Neuronal stem cell (in vitro differentiated cells): ENCODE results near the gene BMP2K.

Experiments
- DNase-seq: peaks from one replicate; pipeline ENCODE4 v3.0.0-alpha.2; 2013; ENCODE audit warnings: low spot score
- H2AFZ ChIP-seq: one replicate; pipeline ENCODE4 v1.6.1; 2013; ENCODE audit warnings: mild to moderate bottlenecking, low read length, inconsistent platforms
- H2AK5ac ChIP-seq: 2 replicates; pipeline ENCODE4 v1.6.1; 2013; ENCODE audit warnings: low read depth, mild to moderate bottlenecking, inconsistent platforms, low read length, moderate library complexity, mixed read lengths
- H2BK120ac ChIP-seq: 2 replicates; pipeline ENCODE4 v1.6.1; 2013; ENCODE audit warnings: low read depth, mild to moderate bottlenecking, inconsistent platforms, low read length, moderate library complexity, mixed read lengths
- H2BK12ac ChIP-seq: one replicate; pipeline ENCODE4 v1.6.1; 2013; ENCODE audit warnings: low read length, inconsistent platforms
- H2BK15ac ChIP-seq: 2 replicates; pipeline ENCODE4 v1.6.1; 2013; ENCODE audit warnings: mild to moderate bottlenecking, low read length, inconsistent platforms, mixed read lengths
- H2BK5ac ChIP-seq: one replicate; pipeline ENCODE4 v1.6.1; 2013; ENCODE audit warnings: inconsistent platforms, mild to moderate bottlenecking, low read length, moderate library complexity
- H3K14ac ChIP-seq: one replicate; pipeline ENCODE4 v1.6.1; 2013; ENCODE audit warnings: low read length, inconsistent platforms
- H3K18ac ChIP-seq: 2 replicates; pipeline ENCODE4 v1.6.1; 2013; ENCODE audit warnings: low read length, inconsistent platforms
- H3K23ac ChIP-seq: 2 replicates; pipeline ENCODE4 v1.6.1; 2013; ENCODE audit warnings: low read depth, mild to moderate bottlenecking, mixed read lengths, low read length, inconsistent platforms; ENCODE audit not compliant: poor library complexity
- H3K27ac ChIP-seq: replicated peaks from 3 replicates; pipeline ENCODE4 v1.5.1; 2013; ENCODE audit warnings: low read length, inconsistent platforms
- H3K27me3 ChIP-seq, 3 experiments: 2 replicates each; pipeline ENCODE4 v1.6.1; 2013; ENCODE audit warnings: low read length in 3 of 3, mild to moderate bottlenecking in 2 of 3, inconsistent platforms in 1 of 3, low read depth in 1 of 3, mixed read lengths in 1 of 3, moderate library complexity in 1 of 3; ENCODE audit not compliant: control insufficient read depth in 3 of 3, insufficient read depth in 3 of 3
- H3K36me3 ChIP-seq, 2 donors: replicated peaks in 1 of 2; 2 replicates each; pipeline ENCODE4 v1.6.1; 2013; ENCODE audit warnings: low read length in 2 of 2; ENCODE audit not compliant: control insufficient read depth in 2 of 2, insufficient read depth in 2 of 2
- H3K4ac ChIP-seq: 2 replicates; pipeline ENCODE4 v1.6.1; 2013; ENCODE audit warnings: inconsistent platforms, mild to moderate bottlenecking, low read length, moderate library complexity
- H3K4me1 ChIP-seq, 2 donors: 1 replicate in 1 of 2; 2 replicates in 1 of 2; pipeline ENCODE4 v1.6.1; 2013; ENCODE audit warnings: low read length in 2 of 2, low read depth in 1 of 2; ENCODE audit not compliant: control insufficient read depth in 2 of 2, insufficient read depth in 1 of 2
- H3K4me2 ChIP-seq: one replicate; pipeline ENCODE4 v1.6.1; 2013; ENCODE audit warnings: mild to moderate bottlenecking, low read length, inconsistent platforms; ENCODE audit not compliant: insufficient read depth, poor library complexity, severe bottlenecking
- H3K4me3 ChIP-seq, 2 donors: 2 replicates each; pipeline ENCODE4 v1.5.1; 2013; ENCODE audit warnings: low read length in 2 of 2, mild to moderate bottlenecking in 2 of 2, inconsistent platforms in 1 of 2, moderate library complexity in 1 of 2
- H3K79me1 ChIP-seq: one replicate; pipeline ENCODE4 v1.6.1; 2013; ENCODE audit warnings: low read depth, mild to moderate bottlenecking, inconsistent platforms, low read length, moderate library complexity
- H3K9ac ChIP-seq: one replicate; pipeline ENCODE4 v1.6.1; 2013; ENCODE audit warnings: mild to moderate bottlenecking, low read depth, low read length, inconsistent platforms; ENCODE audit not compliant: poor library complexity
- H3K9me3 ChIP-seq, 2 donors: replicated peaks in 1 of 2; 2 replicates each; pipeline versions ENCODE3 to v1.6.1; 2013; ENCODE audit warnings: low read length in 2 of 2, mild to moderate bottlenecking in 2 of 2, inconsistent platforms in 1 of 2, low read depth in 1 of 2, mixed read lengths in 1 of 2, moderate library complexity in 1 of 2; ENCODE audit not compliant: control insufficient read depth in 2 of 2, insufficient read depth in 1 of 2
- H4K8ac ChIP-seq: one replicate; pipeline ENCODE4 v1.6.1; 2013; ENCODE audit warnings: low read depth, mild to moderate bottlenecking, inconsistent platforms, low read length, moderate library complexity
- H4K91ac ChIP-seq: one replicate; pipeline ENCODE4 v1.6.1; 2013; ENCODE audit warnings: low read length, low read depth, mild to moderate bottlenecking, inconsistent platforms; ENCODE audit not compliant: poor library complexity
- WGBS, 2 donors: extraction: QIAGEN DNeasy Blood & Tissue Kit; methylation state at CpG; one replicate each; pipeline ENCODE4 v1.1.7; 2013; ENCODE audit warnings: missing lambda C conversion rate in 2 of 2, mixed read lengths in 1 of 2; ENCODE audit not compliant: insufficient read length in 2 of 2, insufficient replicate concordance in 1 of 2; ENCODE audit errors: extremely low coverage in 2 of 2; 5-methylcytosine and 5-hydroxymethylcytosine counted together

Gene BMP2K

GRCh38 chr4:78938868-78939666 lies 162.9 kb downstream of the BMP2K start, which contains the start of gene PAQR3:
Gene PAQR3 (minus strand): TSS chr4:78939438. CDS start chr4:78939224, 214 bp downstream.
- Histone ChIP-seq H3K79me1 (no peaks in the 10 kb centered on the region), H2BK5ac (peak within 1 kb of the TSS; percentile 31), H2BK120ac (no peak within 1 kb of the TSS), H3K23ac (peak within 1 kb of the TSS; percentile 69), H3K36me3 (peaks cover 0 to 14% of the 10 kb centered on the region in 2 donors), H3K4me2 (peak within 1 kb of the TSS; percentile 82), H3K9me3 (peaks cover 0 to 2% of the 10 kb centered on the region in 2 donors), H4K8ac (no peak within 1 kb of the TSS), H2BK15ac (peak within 1 kb of the TSS; percentile 72), H2AFZ (peak within 1 kb of the TSS; percentile 98), H3K4me3 (peak within 1 kb of the TSS; percentile 87 to 99), H3K4me1 (peaks cover 2 to 4% of the 10 kb centered on the region in 2 donors), H2AK5ac (no peak within 1 kb of the TSS), H3K4ac (no peak within 1 kb of the TSS), H3K27ac (no peak within 1 kb of the TSS), H3K27me3 (peaks cover 0 to 5% (median 0%) of the 10 kb centered on the region in 3 experiments), H3K9ac (peak within 1 kb of the TSS; percentile 92), H3K14ac (peak within 1 kb of the TSS; percentile 60), H3K18ac (peak within 1 kb of the TSS; percentile 91), H2BK12ac (no peak within 1 kb of the TSS), H4K91ac (no peak within 1 kb of the TSS)
- WGBS, 2 donors: no CpG with 5 or more reads among the region's 77 CpGs
- peak; percentile 82 for DNase-seq

GRCh38 chr4:78939667-78940008 lies 163.5 kb downstream of the BMP2K start:
- H3K36me3 ChIP-seq: peaks cover 0 to 14% of the 10 kb centered on the region in 2 donors
- no CpG with 5 or more reads among the region's 9 CpGs for WGBS, 2 donors
- peak overlapping the region; percentile 98 for H2AFZ ChIP-seq
- H2AK5ac ChIP-seq: no peak overlapping the region
- H3K4me1 ChIP-seq: peaks cover 2 to 4% of the 10 kb centered on the region in 2 donors
- H3K27ac ChIP-seq: no peak overlapping the region
- H3K9me3 ChIP-seq: peaks cover 0 to 2% of the 10 kb centered on the region in 2 donors
- no peak overlapping the region for H2BK12ac ChIP-seq
- no peak overlapping the region for H4K8ac ChIP-seq
- H3K4me3 ChIP-seq: peak overlapping the region; percentile 62 to 99
- H3K4ac ChIP-seq: no peak overlapping the region
- H4K91ac ChIP-seq: no peak overlapping the region
- H3K23ac ChIP-seq: no peak overlapping the region
- no peak overlapping the region for H3K4me2 ChIP-seq
- no peak for DNase-seq
- H3K79me1 ChIP-seq: no peaks in the 10 kb centered on the region
- H2BK120ac ChIP-seq: no peak overlapping the region
- H3K18ac ChIP-seq: no peak overlapping the region
- no peak overlapping the region for H3K9ac ChIP-seq
- peaks cover 0 to 5% (median 0%) of the 10 kb centered on the region in 3 experiments for H3K27me3 ChIP-seq
- H3K14ac ChIP-seq: no peak overlapping the region
- H2BK5ac ChIP-seq: no peak overlapping the region
- H2BK15ac ChIP-seq: no peak overlapping the region

- WGBS, 2 donors: no CpG with 5 or more reads among the region's 5 CpGs
- Histone ChIP-seq H3K36me3 (peaks cover 0 to 8% of the 10 kb centered on the region in 2 donors), H2BK12ac (no peak overlapping the region), H3K27ac (no peak overlapping the region), H2BK15ac (no peak overlapping the region), H3K14ac (no peak overlapping the region), H3K4me3 (no peak overlapping the region), H3K27me3 (peaks cover 0 to 5% (median 0%) of the 10 kb centered on the region in 3 experiments), H2BK5ac (no peak overlapping the region), H3K4me2 (no peak overlapping the region), H2AK5ac (no peak overlapping the region), H2AFZ (no peak overlapping the region), H3K79me1 (no peaks in the 10 kb centered on the region), H3K23ac (no peak overlapping the region), H3K4ac (no peak overlapping the region), H4K8ac (no peak overlapping the region), H3K9ac (no peak overlapping the region), H4K91ac (no peak overlapping the region), H2BK120ac (no peak overlapping the region), H3K9me3 (peaks cover 0 to 2% of the 10 kb centered on the region in 2 donors), H3K4me1 (peaks cover 2 to 4% of the 10 kb centered on the region in 2 donors), H3K18ac (no peak overlapping the region)
- no peak for DNase-seq
Observed at GRCh38 chr4:78940752-78941151, 164.6 kb downstream of the BMP2K start.

- H2BK120ac ChIP-seq: no peak overlapping the region
- H3K23ac ChIP-seq: no peak overlapping the region
- no peak overlapping the region for H3K18ac ChIP-seq
- H3K4me1 ChIP-seq: no peaks in the 10 kb centered on the region
- H2AFZ ChIP-seq: no peak overlapping the region
- H3K4me3 ChIP-seq: no peak overlapping the region
- peaks cover 0 to 5% (median 0%) of the 10 kb centered on the region in 3 experiments for H3K27me3 ChIP-seq
- H3K14ac ChIP-seq: no peak overlapping the region
- no peak for DNase-seq
- no peaks in the 10 kb centered on the region for H3K9me3 ChIP-seq
- no peak overlapping the region for H2BK5ac ChIP-seq
- H2BK12ac ChIP-seq: no peak overlapping the region
- H3K9ac ChIP-seq: no peak overlapping the region
- H3K4ac ChIP-seq: no peak overlapping the region
- no peak overlapping the region for H4K8ac ChIP-seq
- H4K91ac ChIP-seq: no peak overlapping the region
- H3K4me2 ChIP-seq: no peak overlapping the region
- no peaks in the 10 kb centered on the region for H3K36me3 ChIP-seq
- no CpG with 5 or more reads among the region's 1 CpG for WGBS, 2 donors
- no peak overlapping the region for H2AK5ac ChIP-seq
- no peak overlapping the region for H3K27ac ChIP-seq
- no peak overlapping the region for H2BK15ac ChIP-seq
- H3K79me1 ChIP-seq: no peaks in the 10 kb centered on the region
Observed at GRCh38 chr4:78944381-78944780, 168.2 kb downstream of the BMP2K start.
